Tibial artery (tissue), 4 donors: ENCODE results near the gene RAB40B.

ENCODE experiments used
- DNase-seq, 2 donors: peaks; one replicate each; pipeline ENCODE4 v3.0.0-alpha.2; 2019
- H3K27ac ChIP-seq, 2 donors: fragments of 200-600 bp; sonication (generic) in 1 of 2; 1 replicate in 1 of 2; 2 replicates in 1 of 2; pipeline ENCODE4 v1.5.1; 2018 to 2019; ENCODE audit warnings: mild to moderate bottlenecking in 1 of 2
- H3K27me3 ChIP-seq, 2 donors: fragments of 200-600 bp; sonication (generic) in 1 of 2; one replicate each; pipeline versions ENCODE4 v1.5.1 to v1.6.0; 2016 to 2019
- H3K36me3 ChIP-seq, 3 donors: fragments of 200-600 bp; sonication (generic) in 2 of 3; one replicate each; pipeline ENCODE4 v1.5.1; 2016 to 2019; ENCODE audit warnings: mild to moderate bottlenecking in 2 of 3
- H3K4me1 ChIP-seq, 4 donors: fragments of 200-600 bp; sonication (generic) in 2 of 4; 1 replicate in 3 of 4; 2 replicates in 1 of 4; pipeline ENCODE4 v1.5.1; 2016 to 2019
- H3K4me3 ChIP-seq, 2 donors: fragments of 200-600 bp; sonication (generic) in 1 of 2; 1 replicate in 1 of 2; 2 replicates in 1 of 2; pipeline ENCODE4 v1.5.1; 2018 to 2019; ENCODE audit warnings: mild to moderate bottlenecking in 2 of 2
- H3K9me3 ChIP-seq, 3 donors: fragments of 200-600 bp; sonication (generic) in 1 of 3; one replicate each; pipeline ENCODE4 v1.5.1; 2016 to 2019
- CTCF ChIP-seq, 2 experiments: fragments of 200-600 bp in 1 of 2; fragments of 450-650 bp in 1 of 2; IDR thresholded peaks; one replicate each; pipeline ENCODE4 v1.5.1; 2017 to 2019; ENCODE audit warnings: antibody characterized with exemption in 2 of 2, mild to moderate bottlenecking in 1 of 2, moderate library complexity in 1 of 2
- intact Hi-C: fragments of 100-400 bp; cut with DNase I; formaldehyde crosslinking; loops from one replicate; pipeline ENCODE4 v1.15.0; 2023; ENCODE audit warnings: low total_unique reads

The RAB40B gene

GRCh38 chr17:82737967-82738877 is 39.7 kb upstream of the RAB40B start:
- no peak for DNase-seq
- Histone ChIP-seq H3K4me3 (no peak overlapping the region), H3K27me3 (no peaks in the 10 kb centered on the region), H3K9me3 (peaks cover 0 to 14% (median 0%) of the 10 kb centered on the region in 3 donors), H3K4me1 (peaks cover 0 to 26% (median 15%) of the 10 kb centered on the region in 4 donors), H3K36me3 (peaks cover 41 to 53% (median 51%) of the 10 kb centered on the region in 3 donors), H3K27ac (no peak overlapping the region)
- intact Hi-C loops, result no loop called here
- no peak for TF ChIP-seq CTCF (IDR thresholded peaks at IDR 0.05)

GRCh38 chr17:82736511-82737185 is 38.1 kb upstream of the RAB40B start:
- Histone ChIP-seq H3K27ac (peak overlapping the region; percentile 80 to 93), H3K27me3 (no peaks in the 10 kb centered on the region), H3K36me3 (peaks cover 25 to 46% (median 39%) of the 10 kb centered on the region in 3 donors), H3K9me3 (peaks cover 0 to 14% (median 0%) of the 10 kb centered on the region in 3 donors), H3K4me1 (peaks cover 0 to 26% (median 15%) of the 10 kb centered on the region in 4 donors), H3K4me3 (peak overlapping the region; percentile 82 to 89)
- DNase-seq, result no peak
- TF ChIP-seq CTCF (IDR thresholded peaks at IDR 0.05), result no peak
- intact Hi-C loops, result no loop called here

- TF ChIP-seq CTCF (IDR thresholded peaks at IDR 0.05), result no peak
- DNase-seq, result peak; percentile 47 to 91
- peaks cover 11 to 35% (median 25%) of the 10 kb centered on the region in 3 donors for H3K36me3 ChIP-seq
- peaks cover 0 to 2% (median 0%) of the 10 kb centered on the region in 3 donors for H3K9me3 ChIP-seq
- H3K4me3 ChIP-seq, result peak within 1 kb of the TSS; percentile 82 to 89
- H3K27ac ChIP-seq, result peak within 1 kb of the TSS; percentile 80 to 93
- peaks cover 0 to 26% (median 15%) of the 10 kb centered on the region in 4 donors for H3K4me1 ChIP-seq
- intact Hi-C loops, result no loop called here
- H3K27me3 ChIP-seq, result no peaks in the 10 kb centered on the region
These were observed 36.7 kb upstream of the RAB40B start, which contains the start of gene FN3K for GRCh38 chr17:82734987-82735866. FN3K (plus strand) TSS chr17:82735615; CDS start chr17:82735637, 22 bp downstream.

GRCh38 chr17:82732118-82732743 is 33.7 kb upstream of the RAB40B start:
- no peak for DNase-seq
- Histone ChIP-seq H3K4me1 (peaks cover 0 to 20% (median 15%) of the 10 kb centered on the region in 4 donors), H3K27me3 (no peaks in the 10 kb centered on the region), H3K36me3 (peaks cover 0 to 44% (median 22%) of the 10 kb centered on the region in 3 donors), H3K4me3 (no peak overlapping the region), H3K27ac (no peak overlapping the region), H3K9me3 (no peaks in the 10 kb centered on the region)
- intact Hi-C loops, result no loop called here
- TF ChIP-seq CTCF (IDR thresholded peaks at IDR 0.05), result no peak
